Measurements from ENCODE around the gene CFAP61.

CFAP61 gene

DNA sequence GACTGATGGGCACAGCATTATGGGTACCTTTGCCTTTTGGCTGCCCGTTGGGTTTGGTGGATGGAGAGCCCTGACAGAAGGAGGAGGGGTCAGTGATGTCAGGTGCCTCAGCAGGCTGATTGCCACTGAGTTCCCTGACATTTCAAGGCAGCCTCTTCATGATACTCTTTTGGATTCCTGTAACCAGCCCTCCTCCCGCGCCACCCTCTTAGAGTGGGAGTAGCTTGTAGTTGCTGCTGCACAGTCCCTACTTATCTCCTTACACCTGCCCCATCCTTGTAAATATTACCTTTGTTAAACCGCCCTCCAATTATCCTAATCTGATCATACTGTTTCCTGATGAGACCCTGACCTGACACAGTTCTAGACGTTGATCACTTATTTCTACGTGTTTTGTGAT is 140.0 kb downstream of the CFAP61 start:
- WGBS (ENCODE audit: extremely low coverage, insufficient coverage, insufficient read length): no CpG with 5 or more reads among the region's 6 CpGs
- H2BK120ac ChIP-seq (ENCODE audit: insufficient read depth, low read length, poor library complexity): no peak overlapping the region
- H3K27me3 ChIP-seq (ENCODE audit: insufficient read depth, low read length): no peaks in the 10 kb centered on the region
- H3K4ac ChIP-seq (ENCODE audit: low read depth, low read length): no peak overlapping the region
- H3K4me2 ChIP-seq (ENCODE audit: low read length): no peak overlapping the region
- H3K14ac ChIP-seq (ENCODE audit: low read length): no peak overlapping the region
- no peak for DNase-seq
- H4K8ac ChIP-seq (ENCODE audit: low read depth, low read length): no peak overlapping the region
- no peak overlapping the region for H3K9ac ChIP-seq (ENCODE audit: low read length)
- peaks cover 0 to 2% of the 10 kb centered on the region in 2 experiments for H3K4me1 ChIP-seq (ENCODE audit: control insufficient read depth in 1 of 2, insufficient read depth in 2 of 2, low read length in 2 of 2)
- H2AK5ac ChIP-seq (ENCODE audit: low read length): no peak overlapping the region
- H3K79me2 ChIP-seq (ENCODE audit: control insufficient read depth, insufficient read depth, low read length, poor library complexity): no peaks in the 10 kb centered on the region
- no peak overlapping the region for H3K23ac ChIP-seq (ENCODE audit: low read length)
- no peaks in the 10 kb centered on the region for H3K9me3 ChIP-seq (ENCODE audit: insufficient read depth, low read depth, low read length)
- H3K27ac ChIP-seq (ENCODE audit: low read depth, low read length): no peak overlapping the region
- no peak overlapping the region for H3K18ac ChIP-seq (ENCODE audit: low read length)
- H4K91ac ChIP-seq (ENCODE audit: low read depth, low read length): no peak overlapping the region
- no peak overlapping the region for H2AFZ ChIP-seq (ENCODE audit: insufficient read depth, low read length, poor library complexity)
- H2BK5ac ChIP-seq (ENCODE audit: low read depth, low read length, poor library complexity): no peak overlapping the region
- no peaks in the 10 kb centered on the region for H3K36me3 ChIP-seq (ENCODE audit: control insufficient read depth in 1 of 2, insufficient read depth in 2 of 2, low read length in 2 of 2)
- no peak overlapping the region for H2BK12ac ChIP-seq (ENCODE audit: low read length)
- no peak overlapping the region for H4K12ac ChIP-seq (ENCODE audit: low read depth, low read length)
- no peaks in the 10 kb centered on the region for H3K79me1 ChIP-seq (ENCODE audit: low read length)
- no peak overlapping the region for H3K4me3 ChIP-seq (ENCODE audit: low read depth, low read length)

GRCh38 chr20:20195021-20195705 is 142.8 kb downstream of the CFAP61 start:
- no peak overlapping the region for H2BK120ac ChIP-seq (ENCODE audit: insufficient read depth, low read length, poor library complexity)
- no peak overlapping the region for H3K4ac ChIP-seq (ENCODE audit: low read depth, low read length)
- no peaks in the 10 kb centered on the region for H3K36me3 ChIP-seq (ENCODE audit: control insufficient read depth in 1 of 2, insufficient read depth in 2 of 2, low read length in 2 of 2)
- no peak overlapping the region for H3K23ac ChIP-seq (ENCODE audit: low read length)
- H4K91ac ChIP-seq (ENCODE audit: low read depth, low read length): no peak overlapping the region
- H4K8ac ChIP-seq (ENCODE audit: low read depth, low read length): no peak overlapping the region
- peaks cover 2 to 4% of the 10 kb centered on the region in 2 experiments for H3K4me1 ChIP-seq (ENCODE audit: control insufficient read depth in 1 of 2, insufficient read depth in 2 of 2, low read length in 2 of 2)
- H3K9ac ChIP-seq (ENCODE audit: low read length): no peak overlapping the region
- no peak overlapping the region for H2AFZ ChIP-seq (ENCODE audit: insufficient read depth, low read length, poor library complexity)
- H2AK5ac ChIP-seq (ENCODE audit: low read length): no peak overlapping the region
- H3K27me3 ChIP-seq (ENCODE audit: insufficient read depth, low read length): no peaks in the 10 kb centered on the region
- no peak overlapping the region for H3K27ac ChIP-seq (ENCODE audit: low read depth, low read length)
- H3K79me1 ChIP-seq (ENCODE audit: low read length): no peaks in the 10 kb centered on the region
- no peak overlapping the region for H3K18ac ChIP-seq (ENCODE audit: low read length)
- no peak overlapping the region for H2BK5ac ChIP-seq (ENCODE audit: low read depth, low read length, poor library complexity)
- no peak for DNase-seq
- H3K14ac ChIP-seq (ENCODE audit: low read length): no peak overlapping the region
- H2BK12ac ChIP-seq (ENCODE audit: low read length): no peak overlapping the region
- H3K9me3 ChIP-seq (ENCODE audit: insufficient read depth, low read depth, low read length): no peaks in the 10 kb centered on the region
- no CpG with 5 or more reads among the region's 6 CpGs for WGBS (ENCODE audit: extremely low coverage, insufficient coverage, insufficient read length)
- H3K4me2 ChIP-seq (ENCODE audit: low read length): no peak overlapping the region
- no peaks in the 10 kb centered on the region for H3K79me2 ChIP-seq (ENCODE audit: control insufficient read depth, insufficient read depth, low read length, poor library complexity)
- no peak overlapping the region for H4K12ac ChIP-seq (ENCODE audit: low read depth, low read length)
- no peak overlapping the region for H3K4me3 ChIP-seq (ENCODE audit: low read depth, low read length)

- H3K18ac ChIP-seq (ENCODE audit: low read length): no peak overlapping the region
- H3K4ac ChIP-seq (ENCODE audit: low read depth, low read length): no peak overlapping the region
Observed at GRCh38 chr20:20196610-20197009, 144.3 kb downstream of the CFAP61 start.

DNA sequence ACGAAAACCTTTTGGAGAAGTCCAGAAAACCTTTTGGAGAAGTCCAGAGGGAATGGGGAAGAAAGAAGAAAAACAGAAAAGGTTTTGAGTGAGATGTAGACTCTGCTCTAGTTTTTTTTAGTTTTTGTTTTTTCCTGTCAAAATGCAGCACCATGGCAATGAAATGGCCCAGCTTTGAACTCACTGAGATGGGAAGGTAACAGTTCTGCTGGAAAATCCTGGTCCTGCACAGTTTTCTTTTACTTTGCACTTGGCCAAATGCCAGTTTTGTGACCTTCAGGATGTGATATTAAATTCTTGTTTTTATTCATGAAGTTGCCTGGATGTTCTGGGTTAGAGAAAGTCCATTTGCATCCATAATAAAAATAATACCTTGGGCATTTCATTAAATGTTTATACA is 145.7 kb downstream of the CFAP61 start:
- no CpG with 5 or more reads among the region's 1 CpG for WGBS (ENCODE audit: extremely low coverage, insufficient coverage, insufficient read length)

More at GRCh38 chr20:20196610-20197009, 144.3 kb downstream of the CFAP61 start:
- Histone ChIP-seq H3K9ac (ENCODE audit: low read length) (no peak overlapping the region), H3K36me3 (ENCODE audit: control insufficient read depth in 1 of 2, insufficient read depth in 2 of 2, low read length in 2 of 2) (no peaks in the 10 kb centered on the region), H3K14ac (ENCODE audit: low read length) (no peak overlapping the region), H2BK12ac (ENCODE audit: low read length) (no peak overlapping the region), H2BK120ac (ENCODE audit: insufficient read depth, low read length, poor library complexity) (no peak overlapping the region), H3K23ac (ENCODE audit: low read length) (no peak overlapping the region), H3K27me3 (ENCODE audit: insufficient read depth, low read length) (no peaks in the 10 kb centered on the region), H3K4me1 (ENCODE audit: control insufficient read depth in 1 of 2, insufficient read depth in 2 of 2, low read length in 2 of 2) (peaks cover 2 to 4% of the 10 kb centered on the region in 2 experiments), H3K4me2 (ENCODE audit: low read length) (no peak overlapping the region), H3K9me3 (ENCODE audit: insufficient read depth, low read depth, low read length) (no peaks in the 10 kb centered on the region), H4K8ac (ENCODE audit: low read depth, low read length) (no peak overlapping the region), H3K4me3 (ENCODE audit: low read depth, low read length) (no peak overlapping the region), H2BK5ac (ENCODE audit: low read depth, low read length, poor library complexity) (no peak overlapping the region), H3K27ac (ENCODE audit: low read depth, low read length) (no peak overlapping the region), H2AK5ac (ENCODE audit: low read length) (no peak overlapping the region), H3K79me1 (ENCODE audit: low read length) (no peaks in the 10 kb centered on the region), H3K79me2 (ENCODE audit: control insufficient read depth, insufficient read depth, low read length, poor library complexity) (no peaks in the 10 kb centered on the region), H2AFZ (ENCODE audit: insufficient read depth, low read length, poor library complexity) (no peak overlapping the region), H4K12ac (ENCODE audit: low read depth, low read length) (no peak overlapping the region), H4K91ac (ENCODE audit: low read depth, low read length) (no peak overlapping the region)
- peak in 1 of 2 donors; percentile 45 for DNase-seq
- no CpG with 5 or more reads among the region's 10 CpGs for WGBS (ENCODE audit: extremely low coverage, insufficient coverage, insufficient read length)

More for the DNA sequence above, 145.7 kb downstream of the CFAP61 start:
- no peak overlapping the region for H3K27ac ChIP-seq (ENCODE audit: low read depth, low read length)
- H3K79me2 ChIP-seq (ENCODE audit: control insufficient read depth, insufficient read depth, low read length, poor library complexity): no peaks in the 10 kb centered on the region
- peaks cover 2 to 4% of the 10 kb centered on the region in 2 experiments for H3K4me1 ChIP-seq (ENCODE audit: control insufficient read depth in 1 of 2, insufficient read depth in 2 of 2, low read length in 2 of 2)
- no peak overlapping the region for H3K4me2 ChIP-seq (ENCODE audit: low read length)
- no peak overlapping the region for H2BK12ac ChIP-seq (ENCODE audit: low read length)
- no peak overlapping the region for H3K4ac ChIP-seq (ENCODE audit: low read depth, low read length)
- DNase-seq: no peak
- H4K91ac ChIP-seq (ENCODE audit: low read depth, low read length): no peak overlapping the region
- no peak overlapping the region for H3K14ac ChIP-seq (ENCODE audit: low read length)
- no peaks in the 10 kb centered on the region for H3K79me1 ChIP-seq (ENCODE audit: low read length)
- no peaks in the 10 kb centered on the region for H3K36me3 ChIP-seq (ENCODE audit: control insufficient read depth in 1 of 2, insufficient read depth in 2 of 2, low read length in 2 of 2)
- H2AK5ac ChIP-seq (ENCODE audit: low read length): no peak overlapping the region
- no peak overlapping the region for H3K18ac ChIP-seq (ENCODE audit: low read length)
- no peaks in the 10 kb centered on the region for H3K27me3 ChIP-seq (ENCODE audit: insufficient read depth, low read length)
- H4K8ac ChIP-seq (ENCODE audit: low read depth, low read length): no peak overlapping the region
- no peak overlapping the region for H3K23ac ChIP-seq (ENCODE audit: low read length)
- no peak overlapping the region for H2BK120ac ChIP-seq (ENCODE audit: insufficient read depth, low read length, poor library complexity)
- H4K12ac ChIP-seq (ENCODE audit: low read depth, low read length): no peak overlapping the region
- H3K9ac ChIP-seq (ENCODE audit: low read length): no peak overlapping the region
- no peak overlapping the region for H2BK5ac ChIP-seq (ENCODE audit: low read depth, low read length, poor library complexity)
- H3K9me3 ChIP-seq (ENCODE audit: insufficient read depth, low read depth, low read length): no peaks in the 10 kb centered on the region
- H3K4me3 ChIP-seq (ENCODE audit: low read depth, low read length): no peak overlapping the region
- no peak overlapping the region for H2AFZ ChIP-seq (ENCODE audit: insufficient read depth, low read length, poor library complexity)

All from trophoblast cell (in vitro differentiated cells and primary cell).